NCI-H1694 (cell line): ENCODE data around the gene IFNA14.
"Not testable (repeated sequence)": the region's sequence is repeated elsewhere in the genome, so short reads cannot be mapped to it uniquely, and the experiment has no call there.

Experiments used
- DNase-seq: peaks from one replicate; lab custom pipeline; 2025; lab: John Stamatoyannopoulos, UW

IFNA14 gene

DNA sequence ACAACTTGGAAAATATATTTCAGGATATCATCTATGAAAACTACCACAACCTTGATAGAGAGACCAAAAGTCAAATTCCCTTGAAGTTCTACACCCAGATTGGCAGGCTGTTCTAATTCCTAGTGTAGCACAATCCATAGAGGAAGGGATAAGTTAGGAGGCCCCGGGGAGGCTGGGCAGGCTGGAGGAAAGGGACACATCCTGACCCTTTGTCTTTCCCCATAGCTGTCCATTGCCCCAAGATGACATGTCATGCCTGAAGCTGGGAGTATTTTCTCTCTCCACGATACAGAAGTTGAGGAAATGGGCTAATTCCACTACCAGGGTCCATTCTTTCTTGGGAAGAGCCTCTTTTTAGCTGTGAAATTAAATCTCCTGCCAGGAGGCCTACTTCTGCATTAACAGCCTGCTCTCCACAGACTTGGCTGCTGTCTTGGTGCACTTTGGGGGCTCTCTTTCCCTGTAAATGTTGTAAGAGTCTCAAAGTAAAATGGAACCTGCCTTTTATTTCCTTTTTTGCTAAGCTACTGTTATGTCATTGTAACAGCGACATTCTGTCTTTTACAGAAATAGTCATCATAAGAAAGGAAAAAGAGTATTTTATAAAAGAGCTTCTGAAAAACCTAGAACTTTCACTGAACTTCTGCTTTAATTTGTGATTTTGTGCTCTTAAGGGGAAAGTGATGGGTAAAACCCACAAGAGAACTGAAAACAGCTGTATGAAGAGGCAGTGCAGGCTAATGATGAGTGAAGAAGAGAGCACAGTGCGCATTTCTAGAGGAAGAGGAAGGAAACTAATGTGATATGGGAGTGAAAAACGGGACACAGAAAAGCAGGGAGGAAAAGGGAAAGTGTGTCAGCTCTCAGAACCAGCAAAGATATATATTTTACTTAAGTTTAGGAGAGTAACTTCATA lies 26.1 kb downstream of the IFNA14 start:
- DNase-seq: not testable (repeated sequence)

DNA sequence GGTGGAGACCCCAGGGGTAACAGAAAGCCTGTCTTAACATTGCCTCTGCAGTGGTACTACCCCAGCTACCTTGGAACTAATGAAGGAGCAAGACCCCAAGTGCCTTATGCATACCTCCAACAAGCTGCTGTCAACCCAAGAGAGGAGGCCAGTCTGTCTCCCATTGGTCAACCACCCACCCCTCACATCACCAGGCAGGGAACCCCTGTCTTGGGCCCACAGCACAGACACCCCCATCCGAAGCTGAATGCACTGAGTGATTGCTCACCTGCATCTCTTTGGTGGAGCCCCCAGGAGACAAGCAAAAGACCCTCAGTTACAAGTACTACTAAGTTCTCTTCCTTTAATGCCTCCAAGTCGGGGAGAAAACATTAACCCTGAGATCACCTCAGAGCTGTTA lies 27.6 kb downstream of the IFNA14 start:
- not testable (repeated sequence) for DNase-seq

DNA sequence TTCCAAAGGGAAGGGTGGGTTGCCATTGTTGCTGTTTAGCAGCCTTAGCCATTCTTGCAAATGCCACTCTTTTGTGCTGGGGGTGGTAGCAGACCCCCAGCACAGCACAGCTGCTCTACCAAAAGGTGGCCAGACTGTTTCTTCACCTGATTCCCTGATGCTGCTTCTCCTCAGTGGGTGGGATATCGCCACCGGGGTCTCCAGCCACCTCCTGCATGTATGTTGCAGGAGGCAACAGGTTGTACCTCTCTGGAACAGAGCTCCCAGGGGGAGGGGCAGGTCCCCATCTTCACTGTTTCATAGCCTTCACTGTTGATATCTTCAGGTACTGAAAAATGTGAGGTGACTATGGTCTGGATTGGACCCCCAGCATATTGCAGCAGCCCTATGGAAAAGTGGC lies 29.0 kb downstream of the IFNA14 start:
- not testable (repeated sequence) for DNase-seq

DNA sequence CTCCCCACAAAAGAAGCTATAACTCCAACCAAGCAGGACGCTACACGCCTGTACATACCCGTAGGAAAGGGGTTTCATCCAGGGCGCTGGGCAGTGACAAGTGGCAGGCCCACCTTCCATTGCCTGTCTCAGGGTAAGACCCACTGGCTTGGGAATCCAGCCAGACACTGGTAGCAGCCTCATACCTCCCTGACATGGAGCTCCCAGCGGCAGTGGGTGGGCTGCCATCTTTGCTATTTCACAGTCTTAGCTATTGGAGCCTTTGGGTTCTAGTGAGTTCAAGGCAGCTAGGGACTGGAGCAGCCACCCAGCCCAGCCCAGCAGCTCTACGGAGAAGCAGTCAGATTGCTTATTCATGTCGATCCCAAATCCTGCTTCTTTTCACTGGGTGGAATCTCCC lies 29.5 kb downstream of the IFNA14 start:
- DNase-seq: no peak

DNA sequence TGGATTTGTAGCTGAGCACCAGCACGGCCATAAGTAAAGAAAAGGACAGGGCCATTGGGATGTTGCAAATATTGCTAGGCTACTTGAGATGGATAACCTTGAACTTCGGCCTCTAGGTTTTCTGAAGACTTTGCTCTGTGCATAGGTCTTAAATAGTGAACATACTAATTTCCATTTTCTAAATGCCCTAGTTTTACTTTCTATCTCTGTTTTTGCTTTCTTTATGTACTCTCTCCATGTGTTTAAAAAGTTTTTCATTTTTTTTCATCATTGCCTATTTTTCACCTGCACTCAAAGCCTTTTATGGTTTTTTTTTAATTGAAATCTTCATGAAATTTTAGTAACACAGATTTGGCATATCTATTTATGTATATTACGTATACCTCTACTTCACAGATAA lies 32.8 kb downstream of the IFNA14 start, which contains the start of gene IFNA10:
Gene IFNA10, minus strand, starts transcription at position 101 of the 400 bp plus-strand sequence. Its CDS starts 46 bp downstream, at position 55.
- DNase-seq: not testable (repeated sequence)

DNA sequence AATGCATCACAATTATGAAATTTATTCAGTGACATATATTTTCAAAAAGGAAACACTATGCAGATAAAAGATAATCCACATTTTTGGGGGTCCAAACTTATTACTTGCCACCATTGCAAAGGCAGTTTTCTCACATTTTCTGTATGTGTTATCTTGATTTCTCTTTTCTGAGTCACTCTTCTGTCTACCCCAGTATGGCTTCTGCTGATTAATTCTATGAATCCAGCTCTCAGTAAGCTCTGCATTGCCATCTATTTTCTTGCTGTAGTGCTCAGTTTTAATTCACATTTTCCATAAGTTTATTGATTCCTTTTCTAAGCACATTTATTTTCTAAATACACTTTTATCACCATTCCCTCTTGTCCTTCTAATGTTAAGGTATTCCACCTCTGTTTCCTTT lies 34.6 kb downstream of the IFNA14 start:
- DNase-seq: no peak

DNA sequence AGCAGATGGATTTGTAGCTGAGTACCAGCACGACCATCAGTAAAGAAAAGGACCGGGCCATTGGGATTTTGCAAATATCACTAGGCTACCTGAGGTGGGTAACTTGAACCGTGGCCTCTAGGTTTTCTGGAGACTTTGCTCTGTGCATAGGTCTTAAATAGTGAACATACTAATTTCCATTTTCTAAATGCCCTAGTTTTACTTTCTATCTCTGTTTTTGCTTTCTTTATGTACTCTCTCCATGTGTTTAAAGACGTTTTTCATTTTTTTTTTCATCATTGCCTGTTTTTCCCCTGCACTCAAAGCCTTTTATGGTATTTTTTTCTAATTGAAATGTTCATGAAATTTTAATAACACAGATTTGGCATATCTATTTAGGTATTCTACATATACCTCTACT lies 37.7 kb downstream of the IFNA14 start, which contains the start of gene IFNA7:
Gene IFNA7, minus strand, starts transcription at position 101 of the 400 bp plus-strand sequence. Its CDS starts 40 bp downstream, at position 61.
- DNase-seq: not testable (repeated sequence)

DNA sequence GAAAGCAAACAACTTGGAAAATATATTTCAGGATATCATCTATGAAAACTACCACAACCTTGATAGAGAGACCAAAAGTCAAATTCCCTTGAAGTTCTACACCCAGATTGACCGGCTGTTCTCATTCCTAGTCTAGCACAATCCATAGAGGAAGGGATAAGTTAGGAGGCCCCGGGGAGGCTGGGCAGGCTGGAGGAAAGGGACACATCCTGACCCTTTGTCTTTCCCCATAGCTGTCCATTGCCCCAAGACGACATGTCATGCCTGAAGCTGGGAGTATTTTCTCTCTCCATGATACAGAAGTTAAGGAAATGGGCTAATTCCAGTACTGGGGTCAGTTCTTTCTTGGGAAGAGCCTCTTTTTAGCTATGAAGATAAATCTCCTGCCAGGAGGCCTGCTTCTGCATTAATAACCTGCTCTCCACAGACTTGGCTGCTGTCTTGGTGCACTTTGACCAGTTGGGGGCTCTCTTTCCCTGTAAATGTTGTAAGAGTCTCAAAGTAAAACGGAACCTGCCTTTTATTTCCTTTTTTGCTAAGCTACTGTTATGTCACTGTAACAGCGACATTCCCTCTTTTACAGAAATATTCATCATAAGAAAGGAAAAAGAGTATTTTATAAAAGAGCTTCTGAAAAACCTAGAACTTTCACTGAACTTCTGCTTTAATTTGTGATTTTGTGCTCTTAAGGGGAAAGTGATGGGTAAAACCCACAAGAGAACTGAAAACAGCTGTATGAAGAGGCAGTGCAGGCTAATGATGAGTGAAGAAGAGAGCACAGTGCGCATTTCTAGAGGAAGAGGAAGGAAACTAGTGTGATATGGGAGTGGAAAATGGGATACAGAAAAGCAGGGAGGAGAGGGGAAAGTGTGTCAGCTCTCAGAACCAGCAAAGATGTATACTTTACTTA lies 44.7 kb downstream of the IFNA14 start:
- DNase-seq: peak; percentile 8
